Activated CD4-positive, CD25-positive, alpha-beta regulatory T cell treated with anti-CD3 and anti-CD28 coated beads, Interleukin-2, amount 50 U/mL, for 72 hours (primary cell): ENCODE measurements around the gene SLC22A4.

Source experiments
- DNase-seq: peaks from one replicate; pipeline ENCODE4 v3.0.0; 2021

SLC22A4 gene

GRCh38 chr5:132301344-132302271 lies 7.4 kb downstream of the SLC22A4 start:
- no peak for DNase-seq

- no peak for DNase-seq
Observed at GRCh38 chr5:132302413-132302812, 8.2 kb downstream of the SLC22A4 start.

- DNase-seq: no peak
Observed at GRCh38 chr5:132303589-132303988, 9.4 kb downstream of the SLC22A4 start.

GRCh38 chr5:132305420-132305819 lies 11.2 kb downstream of the SLC22A4 start:
- DNase-seq: no peak

- no peak for DNase-seq
Observed at GRCh38 chr5:132308701-132309100, 14.5 kb downstream of the SLC22A4 start.

GRCh38 chr5:132309679-132310078 lies 15.5 kb downstream of the SLC22A4 start:
- no peak for DNase-seq

- DNase-seq: no peak
Observed at GRCh38 chr5:132310141-132310834, 16.1 kb downstream of the SLC22A4 start.

GRCh38 chr5:132313366-132313765 lies 19.2 kb downstream of the SLC22A4 start:
- no peak for DNase-seq

GRCh38 chr5:132313961-132314432 lies 19.8 kb downstream of the SLC22A4 start:
- DNase-seq: no peak

- no peak for DNase-seq
Observed at GRCh38 chr5:132315529-132316067, 21.4 kb downstream of the SLC22A4 start.

GRCh38 chr5:132319975-132320374 lies 25.8 kb downstream of the SLC22A4 start:
- no peak for DNase-seq

GRCh38 chr5:132321109-132321721 lies 27.0 kb downstream of the SLC22A4 start:
- DNase-seq: no peak

- DNase-seq: no peak
Observed at GRCh38 chr5:132322266-132322665, 28.1 kb downstream of the SLC22A4 start.

- DNase-seq: no peak
Observed at GRCh38 chr5:132323202-132323601, 29.0 kb downstream of the SLC22A4 start.

- no peak for DNase-seq
Observed at GRCh38 chr5:132325691-132326090, 31.5 kb downstream of the SLC22A4 start.

- no peak for DNase-seq
Observed at GRCh38 chr5:132327252-132327955, 33.2 kb downstream of the SLC22A4 start.

- DNase-seq: no peak
Observed at GRCh38 chr5:132334812-132335211, 40.6 kb downstream of the SLC22A4 start.

GRCh38 chr5:132335402-132335801 lies 41.2 kb downstream of the SLC22A4 start:
- no peak for DNase-seq

- DNase-seq: no peak
Observed at GRCh38 chr5:132339502-132339901, 45.3 kb downstream of the SLC22A4 start.

- DNase-seq: no peak
Observed at GRCh38 chr5:132342291-132343180, 48.3 kb downstream of the SLC22A4 start.

GRCh38 chr5:132344775-132345514 lies 50.8 kb downstream of the SLC22A4 start:
- DNase-seq: no peak
